SU-DHL-6 (cell line): ENCODE data around the gene PDE4D.

Source experiments
- CTCF ChIP-seq: fragments of 200-600 bp; sonication (generic); IDR thresholded peaks from one replicate; pipeline ENCODE4 v1.5.1; 2017; ENCODE audit warnings: antibody characterized with exemption, mild to moderate bottlenecking, low read length, moderate library complexity; ENCODE audit not compliant: insufficient read depth, poor library complexity, severe bottlenecking
- EZH2phosphoT487 ChIP-seq: fragments of 200-600 bp; sonication (generic), shearing (Covaris generic); conservative IDR thresholded peaks from 2 replicates; pipeline ENCODE4 v1.6.1; 2018; ENCODE audit warnings: mild to moderate bottlenecking, antibody characterized with exemption, low read length, moderate library complexity, mixed read lengths

- TF ChIP-seq CTCF (no peak), EZH2phosphoT487 (no peak)
Measured at GRCh38 chr5:59617186-59617771, 276.2 kb downstream of the PDE4D start.
